SH-SY5Y (cell line): ENCODE results near the gene NDUFS7.

Source experiments
- GATA2 ChIP-seq: IDR thresholded peaks from 2 replicates; pipeline ENCODE4 v1.6.1; 2011; ENCODE audit warnings: mild to moderate bottlenecking, low read depth, low read length
- GATA3 ChIP-seq: IDR thresholded peaks from 2 replicates; pipeline ENCODE4 v1.6.1; 2011; ENCODE audit warnings: low read depth, mild to moderate bottlenecking, low read length, moderate library complexity

DNA sequence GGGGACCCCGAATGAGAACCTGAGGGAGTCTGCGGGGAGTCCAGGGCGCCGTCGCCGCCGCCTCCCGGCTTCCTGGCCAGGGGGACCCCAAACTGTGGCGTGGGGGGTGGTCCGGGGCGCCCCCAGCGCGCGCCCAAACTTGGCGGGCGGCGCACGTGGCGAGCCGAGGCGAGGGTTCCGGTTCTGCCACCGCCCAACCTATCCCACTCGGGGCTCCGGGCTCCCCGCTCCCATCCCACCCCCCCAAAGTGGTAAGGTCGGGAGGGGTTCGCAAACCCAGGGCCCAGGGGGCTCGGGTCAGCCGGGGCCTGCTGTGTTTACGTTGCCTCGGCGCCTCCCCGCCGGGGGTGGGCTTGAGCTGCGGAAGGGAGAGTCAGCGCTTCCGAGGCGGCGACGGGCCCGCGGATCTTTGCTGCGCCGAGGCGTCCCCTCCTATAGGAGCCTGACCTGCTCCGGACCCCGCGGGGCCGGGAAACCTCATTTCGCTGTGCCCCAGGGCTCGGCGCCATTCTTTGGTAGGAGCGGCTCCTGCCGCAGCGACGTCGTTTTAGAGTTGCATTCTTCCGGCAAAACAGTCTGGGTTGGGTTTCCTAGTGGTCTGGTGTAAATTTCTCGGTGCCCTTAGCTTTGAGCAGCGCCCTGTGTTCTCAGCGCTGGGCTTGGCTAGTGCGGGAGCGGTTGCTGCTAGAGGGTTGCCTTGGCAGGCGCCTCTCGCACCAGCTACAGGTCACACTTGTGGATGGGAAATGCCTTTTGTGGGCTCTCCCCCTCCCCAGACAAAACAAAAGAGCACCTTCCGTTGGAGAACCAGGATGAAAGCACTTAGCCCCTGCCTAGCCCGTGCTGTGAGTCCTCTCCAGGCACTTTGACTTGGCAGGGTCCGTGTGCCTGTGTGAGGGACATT is 24.8 kb downstream of the NDUFS7 start:
- no peak for TF ChIP-seq GATA2
- no peak for TF ChIP-seq GATA3
